Stimulated activated CD4-positive, alpha-beta T cell treated with anti-CD3 and anti-CD28 coated beads, Interleukin-1b, Interleukin-23, amount 100 ng/mL, for 24 hours (primary cell): ENCODE data around the gene CXCL10.

Experiments
- DNase-seq, 4 experiments: peaks; one replicate each; pipeline ENCODE4 v3.0.0-alpha.2; 2020; ENCODE audit warnings: low read depth in 4 of 4, low spot score in 1 of 4

CXCL10 gene

GRCh38 chr4:75997081-75997480 lies 26.2 kb downstream of the CXCL10 start:
- DNase-seq, result no peak

GRCh38 chr4:75995727-75996126 lies 27.6 kb downstream of the CXCL10 start:
- DNase-seq, result no peak

GRCh38 chr4:75992462-75992861 lies 30.8 kb downstream of the CXCL10 start:
- DNase-seq, result no peak

GRCh38 chr4:75989846-75990528 lies 33.3 kb downstream of the CXCL10 start:
- no peak for DNase-seq

GRCh38 chr4:75985116-75985515 lies 38.2 kb downstream of the CXCL10 start:
- DNase-seq, result no peak

GRCh38 chr4:75980576-75980975 lies 42.7 kb downstream of the CXCL10 start:
- no peak for DNase-seq

- DNase-seq, result no peak
Measured at GRCh38 chr4:75976177-75976576, 47.1 kb downstream of the CXCL10 start.

GRCh38 chr4:75973766-75974165 lies 49.5 kb downstream of the CXCL10 start:
- DNase-seq, result no peak
